HG03457 (cell line): ENCODE results near the gene HMOX2.

Source experiments
- ATAC-seq: cut with Tn5 transposase; IDR thresholded peaks from one replicate; pipeline ENCODE4 v1.9.1; 2021; ENCODE audit warnings: moderate number of reproducible peaks; ENCODE audit not compliant: unreplicated experiment

HMOX2 gene

GRCh38 chr16:4522051-4522581 is 45.9 kb downstream of the HMOX2 start:
- no peak for ATAC-seq

- no peak for ATAC-seq
Measured at GRCh38 chr16:4523686-4524085, 47.5 kb downstream of the HMOX2 start.

GRCh38 chr16:4524571-4524970 is 48.4 kb downstream of the HMOX2 start:
- ATAC-seq, result no peak

GRCh38 chr16:4525069-4525468 is 48.9 kb downstream of the HMOX2 start:
- ATAC-seq, result no peak

- ATAC-seq, result no peak
Measured at GRCh38 chr16:4525634-4526277, 49.6 kb downstream of the HMOX2 start.

- no peak for ATAC-seq
Measured at GRCh38 chr16:4529085-4530060, 53.2 kb downstream of the HMOX2 start.

GRCh38 chr16:4531811-4532210 is 55.6 kb downstream of the HMOX2 start:
- ATAC-seq, result no peak

- ATAC-seq, result no peak
Measured at GRCh38 chr16:4532238-4532637, 56.0 kb downstream of the HMOX2 start.

GRCh38 chr16:4533490-4533889 is 57.3 kb downstream of the HMOX2 start:
- no peak for ATAC-seq

- no peak for ATAC-seq
Measured at GRCh38 chr16:4534151-4534790, 58.1 kb downstream of the HMOX2 start.

GRCh38 chr16:4535627-4536108 is 59.5 kb downstream of the HMOX2 start:
- no peak for ATAC-seq

GRCh38 chr16:4536391-4537106 is 60.4 kb downstream of the HMOX2 start:
- ATAC-seq, result no peak

GRCh38 chr16:4537376-4538343 is 61.5 kb downstream of the HMOX2 start:
- ATAC-seq, result no peak

GRCh38 chr16:4538350-4539235 is 62.4 kb downstream of the HMOX2 start, which contains the start of gene CDIP1:
CDIP1 (minus strand) TSS chr16:4538773; CDS start chr16:4514130, 24,643 bp downstream.
- peak; percentile 68 for ATAC-seq

- ATAC-seq, result no peak
Measured at GRCh38 chr16:4539716-4540284, 63.6 kb downstream of the HMOX2 start.

GRCh38 chr16:4544473-4544872 is 68.3 kb downstream of the HMOX2 start:
- no peak for ATAC-seq

- no peak for ATAC-seq
Measured at GRCh38 chr16:4548124-4548523, 71.9 kb downstream of the HMOX2 start.

- no peak for ATAC-seq
Measured at GRCh38 chr16:4550591-4550990, 74.4 kb downstream of the HMOX2 start.
